Measurements from ENCODE around the gene ANO10. TPM values are rescaled to one million over a fixed set of nuclear protein-coding genes. Genes with fewer than 3 reads are reported as not detected.

Gene ANO10
- total RNA-seq, 4 donors from 2014 or later, result 28.2 to 36.9 (median 31.6) TPM

- no peak for DNase-seq (ENCODE audit: low spot score in 2 of 2)
Observed at GRCh38 chr3:43641306-43642114, 19.7 kb upstream of the ANO10 start.

GRCh38 chr3:43640681-43641080, 18.9 kb upstream of the ANO10 start:
- DNase-seq (ENCODE audit: low spot score in 2 of 2), result no peak
- no peaks in the 10 kb centered on the region for H3K4me1 ChIP-seq
- WGBS, result 80% methylated on average over 3 of the region's 3 CpGs
- no peak overlapping the region for H3K4me3 ChIP-seq
- no peaks in the 10 kb centered on the region for H3K36me3 ChIP-seq
- H3K27me3 ChIP-seq, result no peaks in the 10 kb centered on the region
- H3K27ac ChIP-seq, result no peak overlapping the region
- TF ChIP-seq EP300 (IDR thresholded peaks at IDR 0.05) (no peak), CTCF (IDR thresholded peaks at IDR 0.05) (no peak), POLR2AphosphoS5 (IDR thresholded peaks at IDR 0.05) (no peak), POLR2A (IDR thresholded peaks at IDR 0.05) (no peak)
- H3K9me3 ChIP-seq, result no peaks in the 10 kb centered on the region

More at GRCh38 chr3:43641306-43642114, 19.7 kb upstream of the ANO10 start:
- no peak overlapping the region for H3K4me3 ChIP-seq
- H3K27ac ChIP-seq, result peak overlapping the region; percentile 14
- no peaks in the 10 kb centered on the region for H3K27me3 ChIP-seq
- H3K4me1 ChIP-seq, result no peaks in the 10 kb centered on the region
- no peaks in the 10 kb centered on the region for H3K9me3 ChIP-seq
- no peak for TF ChIP-seq POLR2AphosphoS5 (IDR thresholded peaks at IDR 0.05)
- no peak for TF ChIP-seq CTCF (IDR thresholded peaks at IDR 0.05)
- TF ChIP-seq EP300 (IDR thresholded peaks at IDR 0.05), result no peak
- no peak for TF ChIP-seq POLR2A (IDR thresholded peaks at IDR 0.05)
- WGBS, result 69% methylated on average over 4 of the region's 4 CpGs
- H3K36me3 ChIP-seq, result no peaks in the 10 kb centered on the region

GRCh38 chr3:43638594-43639447, 17.0 kb upstream of the ANO10 start:
- WGBS, result 49% methylated on average over 9 of the region's 9 CpGs
- no peak for DNase-seq (ENCODE audit: low spot score in 2 of 2)
- TF ChIP-seq EP300 (IDR thresholded peaks at IDR 0.05) (no peak), POLR2AphosphoS5 (IDR thresholded peaks at IDR 0.05) (no peak), POLR2A (IDR thresholded peaks at IDR 0.05) (no peak), CTCF (IDR thresholded peaks at IDR 0.05) (no peak)
- no peaks in the 10 kb centered on the region for H3K36me3 ChIP-seq
- no peaks in the 10 kb centered on the region for H3K4me1 ChIP-seq
- no peaks in the 10 kb centered on the region for H3K27me3 ChIP-seq
- no peaks in the 10 kb centered on the region for H3K9me3 ChIP-seq
- H3K4me3 ChIP-seq, result no peak overlapping the region
- H3K27ac ChIP-seq, result no peak overlapping the region

- WGBS, result 69% methylated on average over 3 of the region's 3 CpGs
- Histone ChIP-seq H3K27me3 (no peaks in the 10 kb centered on the region), H3K9me3 (no peaks in the 10 kb centered on the region), H3K4me3 (no peak overlapping the region), H3K4me1 (no peaks in the 10 kb centered on the region), H3K36me3 (no peaks in the 10 kb centered on the region), H3K27ac (no peak overlapping the region)
- TF ChIP-seq EP300 (IDR thresholded peaks at IDR 0.05) (no peak), CTCF (IDR thresholded peaks at IDR 0.05) (no peak), POLR2AphosphoS5 (IDR thresholded peaks at IDR 0.05) (no peak), POLR2A (IDR thresholded peaks at IDR 0.05) (no peak)
- DNase-seq (ENCODE audit: low spot score in 2 of 2), result no peak
Observed at GRCh38 chr3:43637702-43638101, 15.9 kb upstream of the ANO10 start.

- 77% methylated on average over 7 of the region's 7 CpGs for WGBS
- DNase-seq (ENCODE audit: low spot score in 2 of 2), result no peak
Observed at GRCh38 chr3:43632986-43633385, 11.2 kb upstream of the ANO10 start.

More at GRCh38 chr3:43632986-43633385, 11.2 kb upstream of the ANO10 start:
- TF ChIP-seq POLR2AphosphoS5 (IDR thresholded peaks at IDR 0.05), result no peak
- TF ChIP-seq POLR2A (IDR thresholded peaks at IDR 0.05), result no peak
- no peak for TF ChIP-seq CTCF (IDR thresholded peaks at IDR 0.05)
- no peak for TF ChIP-seq EP300 (IDR thresholded peaks at IDR 0.05)
- H3K36me3 ChIP-seq, result no peaks in the 10 kb centered on the region
- no peaks in the 10 kb centered on the region for H3K4me1 ChIP-seq
- no peak overlapping the region for H3K4me3 ChIP-seq
- H3K9me3 ChIP-seq, result no peaks in the 10 kb centered on the region
- H3K27me3 ChIP-seq, result no peaks in the 10 kb centered on the region
- no peak overlapping the region for H3K27ac ChIP-seq

Data from suprapubic skin (tissue), 4 donors.